Panc1 (cell line): ENCODE measurements around the gene ENTPD2.

Experiments used
- TF ChIP-seq, protein P1 (sequence below): fragments of 450-650 bp; IDR thresholded peaks from 2 replicates; pipeline ENCODE4 v1.5.1; 2017; ENCODE audit warnings: mild to moderate bottlenecking
- TF ChIP-seq, protein P2 (sequence below), 2 experiments: IDR thresholded peaks; 2 replicates each; pipeline ENCODE4 v1.6.1; 2011 to 2012; ENCODE audit warnings: low read depth in 2 of 2, control low read depth in 1 of 2, low read length in 1 of 2, mild to moderate bottlenecking in 1 of 2, moderate library complexity in 1 of 2; ENCODE audit not compliant: insufficient read depth in 1 of 2

DNA sequence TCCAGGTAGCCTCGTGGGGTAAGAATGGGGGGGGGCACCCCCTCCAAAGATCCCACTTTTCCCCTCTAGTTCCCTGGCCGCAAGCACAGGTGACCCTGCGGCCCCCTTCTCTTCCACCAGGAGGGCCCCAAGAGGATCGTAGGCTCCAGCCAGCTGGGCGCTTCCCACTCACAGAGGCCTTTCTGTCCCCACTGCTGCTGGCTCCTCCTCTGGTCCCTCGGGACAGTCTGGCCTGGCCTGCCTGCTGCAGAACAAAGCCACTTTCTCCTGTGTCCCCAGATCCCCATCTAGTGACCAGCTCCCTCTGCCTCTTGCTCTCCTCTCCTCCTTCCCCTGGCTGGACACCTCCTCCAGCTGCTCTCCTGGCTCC, 17.0 kb upstream of the ENTPD2 start:
- TF ChIP-seq, protein P1, sequence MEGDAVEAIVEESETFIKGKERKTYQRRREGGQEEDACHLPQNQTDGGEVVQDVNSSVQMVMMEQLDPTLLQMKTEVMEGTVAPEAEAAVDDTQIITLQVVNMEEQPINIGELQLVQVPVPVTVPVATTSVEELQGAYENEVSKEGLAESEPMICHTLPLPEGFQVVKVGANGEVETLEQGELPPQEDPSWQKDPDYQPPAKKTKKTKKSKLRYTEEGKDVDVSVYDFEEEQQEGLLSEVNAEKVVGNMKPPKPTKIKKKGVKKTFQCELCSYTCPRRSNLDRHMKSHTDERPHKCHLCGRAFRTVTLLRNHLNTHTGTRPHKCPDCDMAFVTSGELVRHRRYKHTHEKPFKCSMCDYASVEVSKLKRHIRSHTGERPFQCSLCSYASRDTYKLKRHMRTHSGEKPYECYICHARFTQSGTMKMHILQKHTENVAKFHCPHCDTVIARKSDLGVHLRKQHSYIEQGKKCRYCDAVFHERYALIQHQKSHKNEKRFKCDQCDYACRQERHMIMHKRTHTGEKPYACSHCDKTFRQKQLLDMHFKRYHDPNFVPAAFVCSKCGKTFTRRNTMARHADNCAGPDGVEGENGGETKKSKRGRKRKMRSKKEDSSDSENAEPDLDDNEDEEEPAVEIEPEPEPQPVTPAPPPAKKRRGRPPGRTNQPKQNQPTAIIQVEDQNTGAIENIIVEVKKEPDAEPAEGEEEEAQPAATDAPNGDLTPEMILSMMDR, result no peak
- TF ChIP-seq, protein P2, sequence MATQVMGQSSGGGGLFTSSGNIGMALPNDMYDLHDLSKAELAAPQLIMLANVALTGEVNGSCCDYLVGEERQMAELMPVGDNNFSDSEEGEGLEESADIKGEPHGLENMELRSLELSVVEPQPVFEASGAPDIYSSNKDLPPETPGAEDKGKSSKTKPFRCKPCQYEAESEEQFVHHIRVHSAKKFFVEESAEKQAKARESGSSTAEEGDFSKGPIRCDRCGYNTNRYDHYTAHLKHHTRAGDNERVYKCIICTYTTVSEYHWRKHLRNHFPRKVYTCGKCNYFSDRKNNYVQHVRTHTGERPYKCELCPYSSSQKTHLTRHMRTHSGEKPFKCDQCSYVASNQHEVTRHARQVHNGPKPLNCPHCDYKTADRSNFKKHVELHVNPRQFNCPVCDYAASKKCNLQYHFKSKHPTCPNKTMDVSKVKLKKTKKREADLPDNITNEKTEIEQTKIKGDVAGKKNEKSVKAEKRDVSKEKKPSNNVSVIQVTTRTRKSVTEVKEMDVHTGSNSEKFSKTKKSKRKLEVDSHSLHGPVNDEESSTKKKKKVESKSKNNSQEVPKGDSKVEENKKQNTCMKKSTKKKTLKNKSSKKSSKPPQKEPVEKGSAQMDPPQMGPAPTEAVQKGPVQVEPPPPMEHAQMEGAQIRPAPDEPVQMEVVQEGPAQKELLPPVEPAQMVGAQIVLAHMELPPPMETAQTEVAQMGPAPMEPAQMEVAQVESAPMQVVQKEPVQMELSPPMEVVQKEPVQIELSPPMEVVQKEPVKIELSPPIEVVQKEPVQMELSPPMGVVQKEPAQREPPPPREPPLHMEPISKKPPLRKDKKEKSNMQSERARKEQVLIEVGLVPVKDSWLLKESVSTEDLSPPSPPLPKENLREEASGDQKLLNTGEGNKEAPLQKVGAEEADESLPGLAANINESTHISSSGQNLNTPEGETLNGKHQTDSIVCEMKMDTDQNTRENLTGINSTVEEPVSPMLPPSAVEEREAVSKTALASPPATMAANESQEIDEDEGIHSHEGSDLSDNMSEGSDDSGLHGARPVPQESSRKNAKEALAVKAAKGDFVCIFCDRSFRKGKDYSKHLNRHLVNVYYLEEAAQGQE (IDR thresholded peaks at IDR 0.05; ENCODE audit: insufficient read depth in 1 of 2, low read depth in 2 of 2, low read length in 1 of 2), result no peak
